Small intestine (tissue), 7 donors: ENCODE results near the gene DISC1. TPM values are rescaled to one million over a fixed set of nuclear protein-coding genes. Genes with fewer than 3 reads are reported as not detected.
"Not testable (repeated sequence)": the region's sequence is repeated elsewhere in the genome, so short reads cannot be mapped to it uniquely, and the experiment has no call there.

Experiments
- DNase-seq, 2 donors: peaks; one replicate each; pipeline versions ENCODE4 v3.0.0 to v3.0.0-alpha.2; 2013
- FAIRE-seq: peaks from 2 replicates; lab custom pipeline; 2012; peaks lifted over from hg19 to GRCh38; lab: Jason Lieb, UNC
- H3K27ac ChIP-seq, 3 donors: one replicate each; pipeline ENCODE4 v1.5.1; 2013; ENCODE audit warnings: low read length in 2 of 3, mild to moderate bottlenecking in 2 of 3, control low read depth in 1 of 3, inconsistent platforms in 1 of 3, low read depth in 1 of 3, moderate library complexity in 1 of 3
- H3K27me3 ChIP-seq, 3 donors: one replicate each; pipeline ENCODE4 v1.6.1; 2013; ENCODE audit warnings: low read length in 3 of 3, inconsistent platforms in 1 of 3; ENCODE audit not compliant: control insufficient read depth in 3 of 3, insufficient read depth in 3 of 3
- H3K36me3 ChIP-seq, 3 donors: one replicate each; pipeline ENCODE4 v1.6.1; 2013; ENCODE audit warnings: low read length in 3 of 3, inconsistent platforms in 1 of 3, low read depth in 1 of 3, mild to moderate bottlenecking in 1 of 3, moderate library complexity in 1 of 3; ENCODE audit not compliant: control insufficient read depth in 3 of 3, insufficient read depth in 2 of 3
- H3K4me1 ChIP-seq, 3 donors: one replicate each; pipeline ENCODE4 v1.6.1; 2013; ENCODE audit warnings: low read length in 2 of 3, inconsistent platforms in 1 of 3, low read depth in 1 of 3, mild to moderate bottlenecking in 1 of 3, moderate library complexity in 1 of 3; ENCODE audit not compliant: control insufficient read depth in 3 of 3, insufficient read depth in 2 of 3
- H3K4me3 ChIP-seq, 3 donors: one replicate each; pipeline ENCODE4 v1.5.1; 2013; ENCODE audit warnings: low read length in 3 of 3, control low read depth in 1 of 3, inconsistent platforms in 1 of 3, low read depth in 1 of 3, mild to moderate bottlenecking in 1 of 3, moderate library complexity in 1 of 3
- H3K9me3 ChIP-seq, 2 donors: one replicate each; pipeline ENCODE4 v1.6.1; 2013; ENCODE audit warnings: low read depth in 1 of 2, low read length in 1 of 2; ENCODE audit not compliant: control insufficient read depth in 2 of 2, insufficient read depth in 1 of 2
- WGBS, 3 donors: extraction: QIAGEN DNeasy Blood & Tissue Kit; methylation state at CpG; one replicate each; pipeline ENCODE4 v1.1.7; 2013; 5-methylcytosine and 5-hydroxymethylcytosine counted together
- polyA plus RNA-seq, 4 donors: library from polyadenylated mRNA; stranded (reverse) in 3 of 4; unstranded in 1 of 4; fragments of 200-250 nt in 3 of 4; fragments of 120-200 nt in 1 of 4; gene quantifications; one replicate each; pipeline versions ENCODE4 v1.2.1 to v1.2.3, GENCODE V29; 2013
- donor health status: healthy with polysubstance abuse.
- donor health status: control.
- donor health status: control.
- donor health status: Bipolar disorder and iron deficiency.
- donor health status: healthy.

Gene DISC1
- polyA plus RNA-seq, 4 donors, result 0.27 to 2.1 (median 0.85) TPM; not detected in 1

DNA sequence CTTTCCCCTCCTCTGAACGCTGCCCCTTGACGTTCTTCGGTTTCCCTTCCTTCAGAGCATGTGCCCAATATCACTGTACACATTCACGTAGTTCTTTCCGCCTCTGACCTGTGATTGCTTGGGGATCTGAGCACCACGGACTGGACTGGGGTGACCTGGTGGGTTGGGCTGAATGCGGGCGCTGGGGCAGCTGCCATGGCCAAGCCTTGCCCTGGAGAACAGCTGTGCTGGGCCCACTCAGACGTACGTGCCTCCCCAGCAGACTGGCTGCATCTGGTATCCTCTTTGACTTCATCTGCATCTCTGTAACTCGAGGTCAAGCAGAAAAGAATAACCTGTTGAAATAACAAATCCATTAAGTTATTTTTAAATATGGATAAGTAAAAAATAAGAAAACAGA is 35.1 kb upstream of the DISC1 start:
- Histone ChIP-seq H3K9me3 (no peaks in the 10 kb centered on the region), H3K4me1 (no peaks in the 10 kb centered on the region), H3K27ac (no peak overlapping the region), H3K27me3 (no peaks in the 10 kb centered on the region), H3K4me3 (no peak overlapping the region), H3K36me3 (no peaks in the 10 kb centered on the region)
- FAIRE-seq (no peak), DNase-seq (no peak)
- 78 to 88% (median 83%) methylated on average over 11 of the region's 11 CpGs for WGBS, 3 donors

DNA sequence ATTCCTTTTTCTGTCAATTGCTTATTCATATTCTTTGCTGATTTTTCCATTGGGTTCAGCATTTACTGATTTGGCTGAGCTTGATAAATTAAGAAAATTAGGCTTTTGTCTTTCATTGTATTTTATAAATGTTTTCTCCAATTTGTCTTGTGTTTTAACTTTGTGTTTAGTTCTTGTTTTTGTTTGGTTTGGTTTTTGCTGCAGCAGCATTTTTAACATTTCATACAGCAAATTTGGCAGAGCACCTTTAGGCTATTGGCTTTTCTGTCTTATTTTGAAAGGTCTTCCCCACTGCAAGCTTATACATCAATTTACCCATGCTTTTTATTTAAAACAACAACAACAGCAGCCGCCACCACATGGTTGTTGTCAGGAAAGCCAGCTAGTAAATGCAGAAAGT is 33.8 kb upstream of the DISC1 start:
- no peaks in the 10 kb centered on the region for H3K4me1 ChIP-seq
- FAIRE-seq (no peak), DNase-seq (no peak)
- H3K4me3 ChIP-seq, result no peak overlapping the region
- no peak overlapping the region for H3K27ac ChIP-seq
- H3K9me3 ChIP-seq, result no peaks in the 10 kb centered on the region
- no peaks in the 10 kb centered on the region for H3K36me3 ChIP-seq
- WGBS, 3 donors, result 68 to 86% (median 83%) methylated on average over 1 of the region's 1 CpG
- H3K27me3 ChIP-seq, result no peaks in the 10 kb centered on the region

DNA sequence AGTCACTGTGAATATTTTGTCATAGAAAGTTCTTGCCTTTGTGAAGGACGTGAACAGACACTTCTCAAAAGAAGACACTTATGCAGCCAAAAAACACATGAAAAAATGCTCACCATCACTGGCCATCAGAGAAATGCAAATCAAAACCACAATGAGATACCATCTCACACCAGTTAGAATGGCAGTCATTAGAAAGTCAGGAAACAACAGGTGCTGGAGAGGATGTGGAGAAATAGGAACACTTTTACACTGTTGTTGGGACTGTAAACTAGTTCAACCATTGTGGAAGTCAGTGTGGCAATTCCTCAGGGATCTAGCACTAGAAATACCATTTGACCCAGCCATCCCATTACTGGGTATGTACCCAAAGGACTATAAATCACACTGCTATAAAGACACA is 33.3 kb upstream of the DISC1 start:
- not testable (repeated sequence) for H3K27ac ChIP-seq, FAIRE-seq, H3K27me3 ChIP-seq, H3K36me3 ChIP-seq, DNase-seq, H3K4me3 ChIP-seq, H3K4me1 ChIP-seq, H3K9me3 ChIP-seq
- 81 to 97% (median 87%) methylated on average over 1 of the region's 1 CpG for WGBS, 3 donors

DNA sequence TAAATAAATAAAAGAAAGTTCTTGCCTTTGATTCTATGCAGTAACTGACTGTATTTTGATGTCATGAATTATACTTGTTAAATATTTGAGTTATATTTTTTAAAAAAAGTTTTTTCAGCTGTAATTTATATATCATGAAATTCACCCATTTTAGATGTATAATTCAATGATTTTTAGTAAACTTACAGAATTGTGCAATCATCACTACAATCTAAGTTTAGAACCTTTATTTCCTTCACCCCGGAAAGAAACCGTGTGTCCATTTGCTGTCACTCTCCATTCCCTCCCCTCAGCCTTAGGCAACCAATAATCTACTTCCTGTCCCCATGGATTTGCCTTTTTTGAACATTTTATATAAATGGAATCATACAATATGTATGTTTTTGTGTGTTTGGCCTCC is 32.5 kb upstream of the DISC1 start:
- no peaks in the 10 kb centered on the region for H3K9me3 ChIP-seq
- DNase-seq (no peak), FAIRE-seq (no peak)
- no peak overlapping the region for H3K4me3 ChIP-seq
- no peak overlapping the region for H3K27ac ChIP-seq
- WGBS, 3 donors, result 50 to 69% (median 60%) methylated on average over 2 of the region's 2 CpGs
- H3K36me3 ChIP-seq, result no peaks in the 10 kb centered on the region
- no peaks in the 10 kb centered on the region for H3K4me1 ChIP-seq
- H3K27me3 ChIP-seq, result no peaks in the 10 kb centered on the region

DNA sequence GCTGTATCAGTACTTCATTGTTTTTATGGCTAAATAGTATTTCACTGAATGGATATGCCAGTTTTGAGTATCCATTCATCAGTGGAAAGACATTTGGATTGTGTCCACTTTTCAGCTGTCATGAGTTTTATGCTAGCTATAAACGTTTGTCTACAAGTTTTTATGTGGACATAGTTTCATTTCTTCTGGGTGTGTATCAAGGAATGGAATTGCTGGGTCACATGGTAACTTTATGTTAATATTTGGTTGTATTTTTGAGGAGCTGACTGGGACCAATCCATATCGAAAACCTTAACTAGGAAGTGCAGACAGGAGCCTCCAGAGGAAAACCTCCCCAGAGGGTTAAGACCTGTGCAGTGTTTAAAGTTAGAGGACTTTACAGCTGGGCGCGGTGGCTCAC is 31.8 kb upstream of the DISC1 start:
- Histone ChIP-seq H3K4me3 (no peak overlapping the region), H3K27me3 (no peaks in the 10 kb centered on the region), H3K4me1 (no peaks in the 10 kb centered on the region), H3K36me3 (no peaks in the 10 kb centered on the region), H3K9me3 (no peaks in the 10 kb centered on the region), H3K27ac (no peak overlapping the region)
- WGBS, 3 donors, result 73 to 79% (median 79%) methylated on average over 4 of the region's 4 CpGs
- no peak for DNase-seq
- FAIRE-seq, result no peak

DNA sequence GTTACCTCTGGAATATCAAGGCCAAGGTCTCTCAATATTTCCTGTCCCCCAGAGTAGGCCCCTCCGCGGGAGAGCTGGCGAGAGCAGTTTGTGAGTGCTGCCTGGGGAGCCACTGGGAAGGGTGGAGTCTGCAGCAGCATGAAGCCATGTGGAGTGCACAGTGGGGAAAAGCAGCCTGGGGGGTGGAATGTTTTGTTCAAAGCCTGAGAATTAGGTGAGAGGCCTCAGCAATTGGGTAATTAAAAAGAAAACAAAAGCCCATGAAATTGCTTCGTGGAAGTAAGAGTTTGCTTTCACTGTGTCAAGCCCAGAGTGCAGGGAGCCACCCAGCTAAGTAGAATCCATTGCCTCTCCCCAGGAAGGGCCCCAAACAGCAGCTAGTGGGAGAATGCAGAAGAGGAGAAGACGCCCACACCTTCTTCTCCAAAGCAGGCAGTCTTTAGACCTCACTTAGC is 30.2 kb upstream of the DISC1 start:
- no peak for DNase-seq
- Histone ChIP-seq H3K36me3 (no peaks in the 10 kb centered on the region), H3K4me3 (no peak overlapping the region), H3K27me3 (no peaks in the 10 kb centered on the region), H3K9me3 (no peaks in the 10 kb centered on the region), H3K4me1 (no peaks in the 10 kb centered on the region), H3K27ac (no peak overlapping the region)
- no peak for FAIRE-seq
- WGBS, 3 donors, result 48 to 67% (median 54%) methylated on average over 5 of the region's 5 CpGs

DNA sequence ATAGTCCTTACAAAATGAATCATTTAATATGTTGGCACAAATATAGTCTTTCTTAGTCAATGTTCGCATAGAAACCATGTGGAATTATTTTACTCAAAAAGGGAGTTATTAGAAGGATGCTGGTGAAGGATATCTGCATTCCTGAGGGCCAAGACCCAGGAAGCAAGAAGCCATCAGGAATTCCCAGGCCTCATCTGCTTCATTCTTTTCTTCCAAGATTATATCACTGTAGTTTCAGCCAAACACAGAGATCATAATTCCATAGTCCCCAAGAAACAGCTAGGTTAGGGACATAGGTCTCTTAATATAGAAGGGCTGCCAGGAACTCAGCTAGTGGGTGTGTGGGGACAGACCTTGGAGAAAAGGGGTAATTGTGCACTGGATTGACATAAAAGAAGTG is 28.6 kb upstream of the DISC1 start:
- no peak for FAIRE-seq
- Histone ChIP-seq H3K27me3 (no peaks in the 10 kb centered on the region), H3K36me3 (no peaks in the 10 kb centered on the region), H3K9me3 (no peaks in the 10 kb centered on the region), H3K4me3 (no peak overlapping the region), H3K27ac (no peak overlapping the region), H3K4me1 (no peaks in the 10 kb centered on the region)
- 93 to 96% (median 95%) methylated on average over 1 of the region's 1 CpG for WGBS, 3 donors
- no peak for DNase-seq

DNA sequence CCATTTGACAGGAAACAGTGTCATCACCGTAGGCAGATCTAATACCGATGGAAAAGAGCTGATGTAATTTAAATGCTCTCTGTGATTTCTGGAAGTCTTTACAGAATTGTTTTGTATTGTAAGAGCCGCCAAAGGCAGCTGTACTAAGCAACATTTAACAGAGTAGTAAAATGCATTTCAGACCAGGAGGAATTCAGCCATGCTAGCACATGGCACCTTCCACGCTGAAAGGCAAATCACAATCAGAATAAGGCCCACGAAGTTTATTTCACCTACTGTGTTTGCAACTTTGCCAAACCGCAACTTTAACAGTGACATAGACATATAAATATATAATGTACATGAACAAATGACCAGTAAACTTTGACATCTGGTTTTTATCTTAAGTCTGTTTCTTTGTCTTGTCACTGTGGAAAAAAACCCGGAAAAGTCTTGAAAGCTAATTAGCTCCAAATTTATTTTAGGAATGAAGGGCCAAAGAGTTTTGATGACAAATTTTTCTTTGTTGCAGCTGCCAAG is 26.1 kb upstream of the DISC1 start:
- 57 to 75% (median 70%) methylated on average over 7 of the region's 7 CpGs for WGBS, 3 donors
- no peaks in the 10 kb centered on the region for H3K36me3 ChIP-seq
- DNase-seq, result no peak
- peak overlapping the region in 1 of 3 donors; percentile 25 for H3K27ac ChIP-seq
- H3K9me3 ChIP-seq, result no peaks in the 10 kb centered on the region
- no peak for FAIRE-seq
- no peaks in the 10 kb centered on the region for H3K4me1 ChIP-seq
- no peak overlapping the region for H3K4me3 ChIP-seq
- no peaks in the 10 kb centered on the region for H3K27me3 ChIP-seq
